OCI-M2 (cell line): ENCODE data around the gene BSND.

ENCODE experiments used
- DNase-seq: peaks from one replicate; lab custom pipeline; 2025; ENCODE audit not compliant: unreplicated experiment; lab: John Stamatoyannopoulos, UW

BSND gene

GRCh38 chr1:54990916-54991315 is 7.8 kb upstream of the BSND start:
- DNase-seq: no peak

GRCh38 chr1:54991939-54992338 is 6.8 kb upstream of the BSND start:
- no peak for DNase-seq

- no peak for DNase-seq
These were observed 5.6 kb upstream of the BSND start for GRCh38 chr1:54993140-54993539.

- DNase-seq: no peak
These were observed 4.3 kb upstream of the BSND start for GRCh38 chr1:54994355-54994990.

- no peak for DNase-seq
These were observed 3.5 kb upstream of the BSND start for GRCh38 chr1:54995013-54995760.

- no peak for DNase-seq
These were observed 2.9 kb upstream of the BSND start for GRCh38 chr1:54995835-54996234.

GRCh38 chr1:54996359-54996868 is 2.3 kb upstream of the BSND start:
- DNase-seq: no peak

GRCh38 chr1:54996869-54997710 is 1.6 kb upstream of the BSND start:
- DNase-seq: no peak

GRCh38 chr1:54997711-54997986 is 1.1 kb upstream of the BSND start:
- DNase-seq: no peak

- DNase-seq: no peak
These were observed 633 bp upstream of the BSND start for GRCh38 chr1:54998100-54998499.

GRCh38 chr1:55000110-55001085 is 1.7 kb downstream of the BSND start:
- no peak for DNase-seq

GRCh38 chr1:55001311-55001710 is 2.6 kb downstream of the BSND start:
- DNase-seq: no peak

GRCh38 chr1:55002686-55003085 is 4.0 kb downstream of the BSND start:
- DNase-seq: no peak

GRCh38 chr1:55005351-55006140 is 6.8 kb downstream of the BSND start:
- DNase-seq: no peak

- no peak for DNase-seq
These were observed 8.2 kb downstream of the BSND start for GRCh38 chr1:55006931-55007330.

- no peak for DNase-seq
These were observed 8.9 kb downstream of the BSND start for GRCh38 chr1:55007625-55008024.

- DNase-seq: no peak
These were observed 11.6 kb downstream of the BSND start for GRCh38 chr1:55010194-55010886.

- DNase-seq: no peak
These were observed 12.1 kb downstream of the BSND start for GRCh38 chr1:55010887-55011217.

- no peak for DNase-seq
These were observed 13.9 kb downstream of the BSND start for GRCh38 chr1:55012661-55013060.

GRCh38 chr1:55015123-55015522 is 16.4 kb downstream of the BSND start:
- DNase-seq: no peak
